ENCODE results near the gene OGFRL1.
A peak's percentile ranks its signal among the peaks of the same experiment; 100 is the strongest.

OGFRL1 gene

GRCh38 chr6:71288228-71289038 is at the start of gene OGFRL1:
Gene OGFRL1 (plus strand): TSS chr6:71288811. CDS start chr6:71288937, 126 bp downstream.
- H3K27ac ChIP-seq (ENCODE audit: low read depth, low read length), result peak within 1 kb of the TSS; percentile 85
- H3K9ac ChIP-seq (ENCODE audit: low read length in 5 of 5), result peak within 1 kb of the TSS; percentile 71 to 86 (median 76)
- no peaks in the 10 kb centered on the region for H3K9me3 ChIP-seq (ENCODE audit: control insufficient read depth in 5 of 5, low read length in 5 of 5)
- H3K4me3 ChIP-seq (ENCODE audit: low read depth in 1 of 5, low read length in 5 of 5), result peak within 1 kb of the TSS; percentile 78 to 85 (median 80)
- H3K36me3 ChIP-seq (ENCODE audit: control insufficient read depth in 5 of 5, insufficient read depth in 5 of 5, low read length in 5 of 5), result peaks cover 0 to 1% (median 0%) of the 10 kb centered on the region in 5 donors
- no peaks in the 10 kb centered on the region for H3K27me3 ChIP-seq (ENCODE audit: control insufficient read depth in 5 of 5, insufficient read depth in 4 of 5, low read length in 5 of 5)
- peaks cover 2 to 48% (median 45%) of the 10 kb centered on the region in 5 donors for H3K4me1 ChIP-seq (ENCODE audit: control insufficient read depth in 5 of 5, insufficient read depth in 5 of 5, low read length in 5 of 5)

DNA sequence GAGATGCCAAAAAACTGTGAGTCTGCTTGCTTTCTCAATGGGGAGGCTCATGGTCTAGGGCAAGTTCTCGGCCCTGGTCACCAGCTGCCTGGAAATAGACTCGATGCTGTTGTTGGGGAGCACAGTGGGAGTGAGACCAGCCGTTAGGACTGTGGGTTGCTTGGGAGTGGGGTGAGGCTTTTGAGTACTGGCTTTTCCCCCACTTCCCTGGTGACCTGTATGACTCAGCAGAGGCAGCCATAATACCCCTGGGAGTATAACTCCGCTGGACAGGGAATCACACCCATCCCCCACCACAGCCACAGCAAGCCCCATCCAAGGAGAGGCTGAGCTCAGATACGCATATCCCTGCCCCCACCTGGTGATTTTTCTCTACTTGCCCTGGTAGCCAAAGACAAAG is 48.9 kb upstream of the OGFRL1 start:
- Histone ChIP-seq H3K27me3 (ENCODE audit: control insufficient read depth in 5 of 5, insufficient read depth in 4 of 5, low read length in 5 of 5) (no peaks in the 10 kb centered on the region), H3K27ac (ENCODE audit: low read depth, low read length) (no peak overlapping the region), H3K4me1 (ENCODE audit: control insufficient read depth in 5 of 5, insufficient read depth in 5 of 5, low read length in 5 of 5) (peaks cover 0 to 11% (median 2%) of the 10 kb centered on the region in 5 donors), H3K9ac (ENCODE audit: low read length in 5 of 5) (no peak overlapping the region), H3K36me3 (ENCODE audit: control insufficient read depth in 5 of 5, insufficient read depth in 5 of 5, low read length in 5 of 5) (no peaks in the 10 kb centered on the region), H3K9me3 (ENCODE audit: control insufficient read depth in 5 of 5, low read length in 5 of 5) (peaks cover 0 to 4% (median 0%) of the 10 kb centered on the region in 5 donors), H3K4me3 (ENCODE audit: low read depth in 1 of 5, low read length in 5 of 5) (no peak overlapping the region)

DNA sequence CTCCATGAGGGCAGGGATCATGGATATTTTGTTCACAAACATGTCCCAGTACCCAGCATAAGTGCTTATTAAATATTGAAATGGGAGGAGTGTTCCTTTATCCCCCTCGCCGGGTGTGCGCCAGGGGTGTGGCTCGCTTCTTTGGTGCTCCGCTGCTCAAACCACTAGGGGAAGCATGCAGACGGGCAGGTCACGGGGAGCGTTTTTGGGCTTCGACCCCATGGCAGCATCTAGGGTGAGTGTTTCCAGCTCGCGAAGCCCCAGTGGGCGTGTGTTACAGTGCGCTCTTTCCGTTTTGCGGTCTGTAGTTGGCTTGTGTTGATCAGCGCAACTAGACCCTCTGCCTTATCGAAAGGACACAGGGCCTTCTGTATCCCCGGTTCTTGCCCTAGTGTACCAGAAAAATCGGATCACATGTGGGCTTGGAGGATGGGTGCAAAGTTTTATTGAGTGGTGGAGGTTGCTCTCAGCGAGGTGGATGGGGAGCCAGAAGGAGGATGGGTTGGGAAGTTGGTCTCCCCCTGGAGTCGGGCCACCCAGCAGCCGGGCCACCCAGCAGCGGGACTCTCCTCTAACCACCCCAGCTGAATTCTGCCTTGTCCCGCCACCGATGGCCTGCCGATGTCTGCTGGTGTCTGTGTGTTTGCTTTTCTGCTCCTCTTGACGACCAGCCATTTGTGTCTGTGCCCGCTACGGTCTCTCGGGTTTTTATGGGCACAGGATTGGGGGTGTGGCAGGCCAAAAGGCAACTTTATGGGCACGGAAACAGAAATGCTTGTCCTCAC is 43.2 kb upstream of the OGFRL1 start:
- Histone ChIP-seq H3K4me1 (ENCODE audit: control insufficient read depth in 5 of 5, insufficient read depth in 5 of 5, low read length in 5 of 5) (peaks cover 0 to 20% (median 12%) of the 10 kb centered on the region in 5 donors), H3K27ac (ENCODE audit: low read depth, low read length) (no peak overlapping the region), H3K9me3 (ENCODE audit: control insufficient read depth in 5 of 5, low read length in 5 of 5) (peaks cover 0 to 9% (median 5%) of the 10 kb centered on the region in 5 donors), H3K4me3 (ENCODE audit: low read depth in 1 of 5, low read length in 5 of 5) (no peak overlapping the region), H3K9ac (ENCODE audit: low read length in 5 of 5) (no peak overlapping the region), H3K36me3 (ENCODE audit: control insufficient read depth in 5 of 5, insufficient read depth in 5 of 5, low read length in 5 of 5) (no peaks in the 10 kb centered on the region), H3K27me3 (ENCODE audit: control insufficient read depth in 5 of 5, insufficient read depth in 4 of 5, low read length in 5 of 5) (no peaks in the 10 kb centered on the region)

- Histone ChIP-seq H3K27ac (ENCODE audit: low read depth, low read length) (no peak overlapping the region), H3K36me3 (ENCODE audit: control insufficient read depth in 5 of 5, insufficient read depth in 5 of 5, low read length in 5 of 5) (no peaks in the 10 kb centered on the region), H3K4me1 (ENCODE audit: control insufficient read depth in 5 of 5, insufficient read depth in 5 of 5, low read length in 5 of 5) (peaks cover 0 to 31% (median 20%) of the 10 kb centered on the region in 5 donors), H3K9me3 (ENCODE audit: control insufficient read depth in 5 of 5, low read length in 5 of 5) (peaks cover 0 to 9% (median 5%) of the 10 kb centered on the region in 5 donors), H3K27me3 (ENCODE audit: control insufficient read depth in 5 of 5, insufficient read depth in 4 of 5, low read length in 5 of 5) (no peaks in the 10 kb centered on the region), H3K9ac (ENCODE audit: low read length in 5 of 5) (no peak overlapping the region), H3K4me3 (ENCODE audit: low read depth in 1 of 5, low read length in 5 of 5) (no peak overlapping the region)
Observed at GRCh38 chr6:71246596-71246995, 42.0 kb upstream of the OGFRL1 start.

DNA sequence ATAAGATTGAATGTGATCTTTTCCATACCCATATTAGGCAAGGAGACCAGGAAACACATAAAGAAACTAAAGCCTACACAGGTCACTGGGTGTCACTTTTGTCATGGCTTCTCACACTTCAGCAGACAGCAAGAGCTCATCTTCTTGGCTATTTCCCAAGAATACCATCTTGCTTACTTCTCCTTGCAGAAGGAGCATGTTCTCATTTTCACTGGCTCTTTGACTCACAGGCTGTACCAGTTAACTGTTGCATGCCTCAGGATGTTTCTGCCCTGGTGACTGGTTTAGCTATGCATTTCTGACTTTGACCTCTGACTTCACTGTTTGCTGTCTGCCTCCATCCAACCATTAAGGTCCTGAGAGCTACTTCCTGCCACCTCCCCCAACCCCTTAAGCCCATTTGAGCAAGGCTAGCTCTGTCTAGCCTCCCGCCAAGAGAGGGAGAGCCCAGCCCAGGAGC is 40.3 kb upstream of the OGFRL1 start:
- peaks cover 0 to 6% (median 5%) of the 10 kb centered on the region in 5 donors for H3K9me3 ChIP-seq (ENCODE audit: control insufficient read depth in 5 of 5, low read length in 5 of 5)
- peaks cover 0 to 37% (median 20%) of the 10 kb centered on the region in 5 donors for H3K4me1 ChIP-seq (ENCODE audit: control insufficient read depth in 5 of 5, insufficient read depth in 5 of 5, low read length in 5 of 5)
- H3K9ac ChIP-seq (ENCODE audit: low read length in 5 of 5), result no peak overlapping the region
- H3K27ac ChIP-seq (ENCODE audit: low read depth, low read length), result no peak overlapping the region
- no peaks in the 10 kb centered on the region for H3K27me3 ChIP-seq (ENCODE audit: control insufficient read depth in 5 of 5, insufficient read depth in 4 of 5, low read length in 5 of 5)
- no peak overlapping the region for H3K4me3 ChIP-seq (ENCODE audit: low read depth in 1 of 5, low read length in 5 of 5)
- H3K36me3 ChIP-seq (ENCODE audit: control insufficient read depth in 5 of 5, insufficient read depth in 5 of 5, low read length in 5 of 5), result no peaks in the 10 kb centered on the region

DNA sequence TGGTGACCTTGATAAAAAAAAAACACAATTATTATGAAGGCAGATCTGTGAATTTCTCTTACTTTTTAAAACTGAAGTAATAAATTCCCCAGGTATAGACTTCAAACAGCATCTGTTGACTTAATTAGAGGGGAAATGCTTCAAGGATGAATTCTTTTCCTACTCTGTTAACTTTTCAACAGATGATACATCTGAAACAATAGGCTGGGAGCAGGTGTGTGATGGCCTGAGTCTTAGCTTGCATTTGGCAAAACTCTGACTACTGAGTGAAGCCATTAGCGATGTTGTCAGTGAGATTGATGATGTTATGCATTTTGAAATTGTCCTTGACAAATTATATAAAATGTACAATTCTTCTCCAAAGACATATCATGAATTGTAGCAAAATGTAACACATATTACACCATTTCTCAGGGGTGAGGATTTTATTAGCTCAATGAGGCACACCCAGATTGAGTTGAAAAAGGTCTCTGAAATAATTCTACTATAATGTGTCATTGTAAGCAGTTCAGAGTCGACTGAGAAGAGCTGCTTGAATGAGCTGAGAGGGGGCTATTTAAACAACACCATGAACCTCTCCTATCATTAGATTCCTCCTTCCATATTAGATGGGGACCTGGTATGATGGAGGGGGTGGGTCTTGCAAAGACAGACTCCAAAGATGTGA is 39.6 kb upstream of the OGFRL1 start:
- Histone ChIP-seq H3K9ac (ENCODE audit: low read length in 5 of 5) (no peak overlapping the region), H3K4me1 (ENCODE audit: control insufficient read depth in 5 of 5, insufficient read depth in 5 of 5, low read length in 5 of 5) (peaks cover 0 to 41% (median 25%) of the 10 kb centered on the region in 5 donors), H3K27me3 (ENCODE audit: control insufficient read depth in 5 of 5, insufficient read depth in 4 of 5, low read length in 5 of 5) (no peaks in the 10 kb centered on the region), H3K36me3 (ENCODE audit: control insufficient read depth in 5 of 5, insufficient read depth in 5 of 5, low read length in 5 of 5) (no peaks in the 10 kb centered on the region), H3K9me3 (ENCODE audit: control insufficient read depth in 5 of 5, low read length in 5 of 5) (peaks cover 0 to 6% (median 5%) of the 10 kb centered on the region in 5 donors), H3K4me3 (ENCODE audit: low read depth in 1 of 5, low read length in 5 of 5) (no peak overlapping the region), H3K27ac (ENCODE audit: low read depth, low read length) (no peak overlapping the region)

DNA sequence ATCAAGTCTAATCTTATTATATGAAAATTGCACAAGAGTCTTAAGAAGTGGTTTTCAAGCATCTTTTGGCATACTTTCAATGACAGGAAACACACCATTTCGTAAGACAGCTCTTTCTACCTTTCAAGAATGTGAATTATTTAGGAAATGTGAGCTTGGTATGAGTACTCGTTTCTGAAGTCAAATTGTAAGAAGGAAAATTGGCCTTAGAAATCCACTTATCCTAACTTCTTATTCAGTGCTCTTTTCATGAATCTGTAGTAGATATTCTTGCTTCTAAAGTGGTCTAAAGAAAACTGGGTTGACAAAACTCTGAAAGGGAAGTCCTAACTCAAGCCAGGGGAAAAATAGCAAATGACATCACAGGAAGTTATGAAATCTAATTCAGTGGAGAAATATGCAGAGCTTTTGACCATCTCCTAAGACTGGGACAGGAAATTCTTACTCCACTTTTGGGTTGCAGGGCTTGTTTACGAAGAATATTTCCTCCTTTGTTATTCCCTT is 38.5 kb upstream of the OGFRL1 start:
- H3K9ac ChIP-seq (ENCODE audit: low read length in 5 of 5), result peak overlapping the region in 1 of 5 donors; percentile 8
- H3K27me3 ChIP-seq (ENCODE audit: control insufficient read depth in 5 of 5, insufficient read depth in 4 of 5, low read length in 5 of 5), result no peaks in the 10 kb centered on the region
- H3K4me1 ChIP-seq (ENCODE audit: control insufficient read depth in 5 of 5, insufficient read depth in 5 of 5, low read length in 5 of 5), result peaks cover 0 to 47% (median 25%) of the 10 kb centered on the region in 5 donors
- no peak overlapping the region for H3K4me3 ChIP-seq (ENCODE audit: low read depth in 1 of 5, low read length in 5 of 5)
- H3K36me3 ChIP-seq (ENCODE audit: control insufficient read depth in 5 of 5, insufficient read depth in 5 of 5, low read length in 5 of 5), result no peaks in the 10 kb centered on the region
- peaks cover 0 to 6% (median 3%) of the 10 kb centered on the region in 5 donors for H3K9me3 ChIP-seq (ENCODE audit: control insufficient read depth in 5 of 5, low read length in 5 of 5)
- H3K27ac ChIP-seq (ENCODE audit: low read depth, low read length), result peak overlapping the region; percentile 62

- no peak overlapping the region for H3K9ac ChIP-seq (ENCODE audit: low read length in 5 of 5)
- H3K4me3 ChIP-seq (ENCODE audit: low read depth in 1 of 5, low read length in 5 of 5), result no peak overlapping the region
- peaks cover 0 to 50% (median 25%) of the 10 kb centered on the region in 5 donors for H3K4me1 ChIP-seq (ENCODE audit: control insufficient read depth in 5 of 5, insufficient read depth in 5 of 5, low read length in 5 of 5)
- no peaks in the 10 kb centered on the region for H3K27me3 ChIP-seq (ENCODE audit: control insufficient read depth in 5 of 5, insufficient read depth in 4 of 5, low read length in 5 of 5)
- no peaks in the 10 kb centered on the region for H3K36me3 ChIP-seq (ENCODE audit: control insufficient read depth in 5 of 5, insufficient read depth in 5 of 5, low read length in 5 of 5)
- no peak overlapping the region for H3K27ac ChIP-seq (ENCODE audit: low read depth, low read length)
- H3K9me3 ChIP-seq (ENCODE audit: control insufficient read depth in 5 of 5, low read length in 5 of 5), result no peaks in the 10 kb centered on the region
Observed at GRCh38 chr6:71252410-71252809, 36.2 kb upstream of the OGFRL1 start.

GRCh38 chr6:71252960-71253359 is 35.7 kb upstream of the OGFRL1 start:
- Histone ChIP-seq H3K4me1 (ENCODE audit: control insufficient read depth in 5 of 5, insufficient read depth in 5 of 5, low read length in 5 of 5) (peaks cover 0 to 52% (median 29%) of the 10 kb centered on the region in 5 donors), H3K9ac (ENCODE audit: low read length in 5 of 5) (no peak overlapping the region), H3K4me3 (ENCODE audit: low read depth in 1 of 5, low read length in 5 of 5) (no peak overlapping the region), H3K36me3 (ENCODE audit: control insufficient read depth in 5 of 5, insufficient read depth in 5 of 5, low read length in 5 of 5) (no peaks in the 10 kb centered on the region), H3K27me3 (ENCODE audit: control insufficient read depth in 5 of 5, insufficient read depth in 4 of 5, low read length in 5 of 5) (no peaks in the 10 kb centered on the region), H3K27ac (ENCODE audit: low read depth, low read length) (no peak overlapping the region), H3K9me3 (ENCODE audit: control insufficient read depth in 5 of 5, low read length in 5 of 5) (no peaks in the 10 kb centered on the region)

All from subcutaneous abdominal adipose tissue (tissue), 5 donors.